Measurements from ENCODE around the gene PDCL3.

Gene PDCL3

DNA sequence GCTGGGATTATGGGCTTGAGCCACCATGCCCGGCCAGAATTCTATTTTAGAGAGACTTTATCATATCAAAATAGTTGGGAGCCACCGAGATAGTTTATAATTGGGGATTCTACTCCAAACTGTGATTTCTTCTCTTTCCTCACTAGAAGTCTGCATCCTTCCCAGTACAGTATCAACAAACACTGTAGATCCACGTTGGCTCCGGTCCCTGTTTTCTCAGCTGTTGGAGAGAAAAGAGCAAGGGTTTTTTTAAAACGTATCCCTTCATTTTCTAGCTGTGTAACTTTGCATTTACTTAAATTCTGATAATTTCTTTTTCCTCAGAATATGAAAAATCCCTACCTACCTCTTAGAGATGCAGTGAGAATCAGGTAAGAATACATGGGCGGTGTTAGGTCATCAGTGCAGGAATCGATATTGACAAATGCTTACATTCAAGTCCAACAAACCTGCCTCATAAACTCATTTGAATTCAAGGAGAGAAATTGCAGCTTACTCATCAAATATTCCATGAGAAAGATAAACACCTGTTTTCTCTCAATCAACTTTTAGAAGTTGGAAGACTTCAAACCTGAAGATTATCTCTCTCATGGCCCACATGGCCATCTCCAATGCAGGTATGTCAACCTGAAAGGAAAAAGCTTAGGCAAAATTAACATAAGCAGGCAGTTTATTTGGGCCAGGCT, 17.7 kb upstream of the PDCL3 start:
- TF ChIP-seq TARDBP (IDR thresholded peaks at IDR 0.05) (no peak), ARNT (IDR thresholded peaks at IDR 0.05) (no peak), SUZ12 (IDR thresholded peaks at IDR 0.05) (no peak), CTBP1 (IDR thresholded peaks at IDR 0.05; ENCODE audit: borderline replicate concordance) (no peak), PKNOX1 (IDR thresholded peaks at IDR 0.05) (no peak), LEF1 (IDR thresholded peaks at IDR 0.05; ENCODE audit: borderline replicate concordance) (no peak), FOXK2 (IDR thresholded peaks at IDR 0.05) (no peak), FOXM1 (IDR thresholded peaks at IDR 0.05; ENCODE audit: borderline replicate concordance) (no peak), ZNF384 (IDR thresholded peaks at IDR 0.05) (no peak), L3MBTL2 (conservative IDR thresholded peaks at IDR 0.05) (no peak), FOXA1 (IDR thresholded peaks at IDR 0.05) (no peak), BHLHE40 (IDR thresholded peaks at IDR 0.05; ENCODE audit: borderline replicate concordance) (no peak), NFRKB (IDR thresholded peaks at IDR 0.05) (no peak), HDGF (IDR thresholded peaks at IDR 0.05; ENCODE audit: borderline replicate concordance) (no peak), SP1 (IDR thresholded peaks at IDR 0.05) (no peak)
- DNase-seq (ENCODE audit: extremely low spot score), result no peak
- ChIA-PET CTCF (no interaction called here), POLR2A (no interaction called here)

DNA sequence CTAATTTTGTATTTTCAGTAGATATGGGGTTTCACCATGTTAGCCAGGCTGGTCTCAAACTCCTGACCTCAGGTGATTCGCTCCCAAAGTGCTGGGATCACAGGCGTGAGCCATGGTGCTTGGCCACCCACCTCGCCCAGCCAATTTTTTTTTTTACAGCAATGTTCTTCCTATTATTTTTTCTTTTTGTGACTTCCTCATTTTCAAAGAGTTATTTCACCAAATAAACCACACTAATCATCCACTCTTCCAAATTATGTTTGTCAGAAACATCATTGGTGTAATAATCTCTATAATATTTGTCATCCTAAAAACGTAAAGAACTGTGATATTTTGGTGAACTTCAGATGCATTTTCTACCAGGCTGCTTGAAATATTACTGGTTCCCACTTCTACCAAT, 16.3 kb upstream of the PDCL3 start:
- ChIA-PET CTCF (no interaction called here), POLR2A (interaction anchor here (1.0 kb wide), 1 partner anchor 16 kb away, joined by 3 read pairs; the partner anchor contains the start of gene PDCL3)
- DNase-seq (ENCODE audit: extremely low spot score), result no peak
- TF ChIP-seq FOXA1 (IDR thresholded peaks at IDR 0.05), result no peak
- TF ChIP-seq CTBP1 (IDR thresholded peaks at IDR 0.05; ENCODE audit: borderline replicate concordance), result no peak
- no peak for TF ChIP-seq SUZ12 (IDR thresholded peaks at IDR 0.05)
- TF ChIP-seq BHLHE40 (IDR thresholded peaks at IDR 0.05; ENCODE audit: borderline replicate concordance), result no peak
- no peak for TF ChIP-seq FOXM1 (IDR thresholded peaks at IDR 0.05; ENCODE audit: borderline replicate concordance)
- no peak for TF ChIP-seq L3MBTL2 (conservative IDR thresholded peaks at IDR 0.05)
- TF ChIP-seq LEF1 (IDR thresholded peaks at IDR 0.05; ENCODE audit: borderline replicate concordance), result no peak
- no peak for TF ChIP-seq ARNT (IDR thresholded peaks at IDR 0.05)
- TF ChIP-seq FOXK2 (IDR thresholded peaks at IDR 0.05), result no peak
- TF ChIP-seq SP1 (IDR thresholded peaks at IDR 0.05), result no peak

DNA sequence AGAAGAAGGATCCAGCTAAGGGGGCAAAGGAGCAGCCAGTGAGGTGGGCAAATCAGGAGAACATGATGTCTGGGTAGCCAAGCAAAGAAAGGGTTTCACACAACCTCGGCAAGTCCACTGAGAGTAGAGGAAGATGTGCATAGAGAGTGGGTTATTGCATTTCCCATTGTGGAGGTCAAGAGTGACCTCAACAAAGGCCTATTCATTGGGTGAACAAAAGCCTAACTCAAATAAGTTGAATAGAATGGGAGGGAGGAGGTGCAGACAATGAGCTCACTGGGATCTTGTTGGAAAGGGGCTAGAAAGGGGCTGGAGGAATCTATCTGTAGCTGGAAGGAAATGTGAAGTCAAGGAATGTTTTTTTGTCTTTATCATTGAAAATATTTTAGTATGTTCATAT, 14.0 kb upstream of the PDCL3 start:
- no peak for DNase-seq (ENCODE audit: extremely low spot score)
- TF ChIP-seq FOXA1 (IDR thresholded peaks at IDR 0.05) (no peak), ELF4 (IDR thresholded peaks at IDR 0.05) (no peak), ARNT (IDR thresholded peaks at IDR 0.05) (no peak), HDGF (IDR thresholded peaks at IDR 0.05; ENCODE audit: borderline replicate concordance) (no peak), FOXK2 (IDR thresholded peaks at IDR 0.05) (no peak), L3MBTL2 (conservative IDR thresholded peaks at IDR 0.05) (no peak), ZNF384 (IDR thresholded peaks at IDR 0.05) (no peak), SP1 (IDR thresholded peaks at IDR 0.05) (no peak), LEF1 (IDR thresholded peaks at IDR 0.05; ENCODE audit: borderline replicate concordance) (no peak), BHLHE40 (IDR thresholded peaks at IDR 0.05; ENCODE audit: borderline replicate concordance) (no peak), NFRKB (IDR thresholded peaks at IDR 0.05) (no peak), FOXM1 (IDR thresholded peaks at IDR 0.05; ENCODE audit: borderline replicate concordance) (no peak), CTBP1 (IDR thresholded peaks at IDR 0.05; ENCODE audit: borderline replicate concordance) (no peak), SUZ12 (IDR thresholded peaks at IDR 0.05) (no peak), PKNOX1 (IDR thresholded peaks at IDR 0.05) (no peak), TARDBP (IDR thresholded peaks at IDR 0.05) (no peak)
- ChIA-PET CTCF (no interaction called here), POLR2A (interaction anchor here (1.4 kb wide), 1 partner anchor 14 kb away, joined by 4 read pairs; the partner anchor contains the start of gene PDCL3)

DNA sequence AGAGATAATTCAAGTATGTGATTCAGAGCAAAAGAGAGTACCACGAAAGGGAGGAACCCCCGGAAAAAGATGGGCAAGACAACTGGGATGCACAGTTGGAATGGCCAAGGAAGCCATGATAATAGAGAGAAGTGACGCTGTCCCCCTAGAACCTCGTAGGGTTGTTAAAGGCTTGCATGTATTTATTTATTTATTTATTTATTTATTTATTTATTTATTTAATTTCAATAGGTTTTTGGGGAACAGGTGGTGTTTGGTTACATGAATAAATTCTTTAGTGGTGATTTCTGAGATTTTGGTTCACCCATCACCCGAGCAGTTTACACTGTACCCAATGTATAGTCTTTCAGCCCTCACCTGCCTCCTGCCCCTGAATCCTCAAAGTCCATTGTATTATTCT, 11.5 kb upstream of the PDCL3 start:
- ChIA-PET CTCF (no interaction called here), POLR2A (no interaction called here)
- no peak for DNase-seq (ENCODE audit: extremely low spot score)
- no peak for TF ChIP-seq FOXM1 (IDR thresholded peaks at IDR 0.05; ENCODE audit: borderline replicate concordance)
- TF ChIP-seq HDGF (IDR thresholded peaks at IDR 0.05; ENCODE audit: borderline replicate concordance), result no peak
- no peak for TF ChIP-seq CTBP1 (IDR thresholded peaks at IDR 0.05; ENCODE audit: borderline replicate concordance)
- TF ChIP-seq FOXA1 (IDR thresholded peaks at IDR 0.05), result no peak
- no peak for TF ChIP-seq SP1 (IDR thresholded peaks at IDR 0.05)
- no peak for TF ChIP-seq SUZ12 (IDR thresholded peaks at IDR 0.05)
- no peak for TF ChIP-seq NFRKB (IDR thresholded peaks at IDR 0.05)
- no peak for TF ChIP-seq L3MBTL2 (conservative IDR thresholded peaks at IDR 0.05)
- TF ChIP-seq ELF4 (IDR thresholded peaks at IDR 0.05), result no peak
- TF ChIP-seq LEF1 (IDR thresholded peaks at IDR 0.05; ENCODE audit: borderline replicate concordance), result no peak
- TF ChIP-seq PKNOX1 (IDR thresholded peaks at IDR 0.05), result no peak
- no peak for TF ChIP-seq TARDBP (IDR thresholded peaks at IDR 0.05)

- CTCF ChIA-PET, result no interaction called here
These were observed 7.9 kb upstream of the PDCL3 start for GRCh38 chr2:100554798-100555407.

More at GRCh38 chr2:100554798-100555407, 7.9 kb upstream of the PDCL3 start:
- POLR2A ChIA-PET, result no interaction called here
- TF ChIP-seq CTBP1 (IDR thresholded peaks at IDR 0.05; ENCODE audit: borderline replicate concordance) (no peak), L3MBTL2 (conservative IDR thresholded peaks at IDR 0.05) (no peak), BHLHE40 (IDR thresholded peaks at IDR 0.05; ENCODE audit: borderline replicate concordance) (no peak), LEF1 (IDR thresholded peaks at IDR 0.05; ENCODE audit: borderline replicate concordance) (no peak), SP1 (IDR thresholded peaks at IDR 0.05) (no peak), SUZ12 (IDR thresholded peaks at IDR 0.05) (no peak), FOXM1 (IDR thresholded peaks at IDR 0.05; ENCODE audit: borderline replicate concordance) (no peak), PKNOX1 (IDR thresholded peaks at IDR 0.05) (no peak), HDGF (IDR thresholded peaks at IDR 0.05; ENCODE audit: borderline replicate concordance) (no peak), TARDBP (IDR thresholded peaks at IDR 0.05) (no peak), ARNT (IDR thresholded peaks at IDR 0.05) (no peak), NFRKB (IDR thresholded peaks at IDR 0.05) (no peak), FOXK2 (IDR thresholded peaks at IDR 0.05) (no peak), ELF4 (IDR thresholded peaks at IDR 0.05) (no peak), ZNF384 (IDR thresholded peaks at IDR 0.05) (no peak), FOXA1 (IDR thresholded peaks at IDR 0.05) (no peak)
- DNase-seq (ENCODE audit: extremely low spot score), result no peak
